Glutamatergic neuron (in vitro differentiated cells): Measurements from ENCODE around the gene STKLD1. TPM values are rescaled to one million over a fixed set of nuclear protein-coding genes. Genes with fewer than 3 reads are reported as not detected.

Experiments
- DNase-seq: peaks from one replicate; pipeline ENCODE4 v3.0.0; 2022
- H3K27ac Mint-ChIP-seq: one replicate; pipeline ENCODE4 v1.8.0; 2020; ENCODE audit warnings: mild to moderate bottlenecking, mixed read lengths, inconsistent platforms; ENCODE audit not compliant: unreplicated experiment
- H3K27me3 Mint-ChIP-seq: one replicate; pipeline ENCODE4 v1.8.0; 2020; ENCODE audit warnings: mild to moderate bottlenecking, moderate library complexity, mixed read lengths, inconsistent platforms; ENCODE audit not compliant: unreplicated experiment
- H3K36me3 Mint-ChIP-seq: one replicate; pipeline ENCODE4 v1.8.0; 2020; ENCODE audit warnings: mild to moderate bottlenecking, mixed read lengths, inconsistent platforms; ENCODE audit not compliant: unreplicated experiment
- H3K4me1 Mint-ChIP-seq: one replicate; pipeline ENCODE4 v1.8.0; 2020; ENCODE audit warnings: mild to moderate bottlenecking, low read depth, mixed read lengths, inconsistent platforms; ENCODE audit not compliant: unreplicated experiment
- H3K4me3 Mint-ChIP-seq: one replicate; pipeline ENCODE4 v1.8.0; 2020; ENCODE audit warnings: mild to moderate bottlenecking, mixed read lengths, inconsistent platforms; ENCODE audit not compliant: unreplicated experiment
- H3K9me3 Mint-ChIP-seq: one replicate; pipeline ENCODE4 v1.8.0; 2020; ENCODE audit warnings: mild to moderate bottlenecking, moderate library complexity, mixed read lengths, inconsistent platforms; ENCODE audit not compliant: unreplicated experiment
- total RNA-seq: library from RNA; stranded (reverse); fragmentation: NEBNext Ultra II Directional; extraction: Animal tissue kit (Norgen Biotek cat#: 25700); gene quantifications from one replicate; pipeline ENCODE4 v1.2.1, GENCODE V29; 2021; ENCODE audit not compliant: unreplicated experiment
- TF ChIP-seq, protein P1 (sequence below): fragments of 200-600 bp; sonication (generic); IDR thresholded peaks from one replicate; pipeline ENCODE4 v1.5.0; 2021; ENCODE audit not compliant: partially characterized antibody, unreplicated experiment

Gene STKLD1
- total RNA-seq, 1 donor from 2014 or later, result 2.6 TPM

DNA sequence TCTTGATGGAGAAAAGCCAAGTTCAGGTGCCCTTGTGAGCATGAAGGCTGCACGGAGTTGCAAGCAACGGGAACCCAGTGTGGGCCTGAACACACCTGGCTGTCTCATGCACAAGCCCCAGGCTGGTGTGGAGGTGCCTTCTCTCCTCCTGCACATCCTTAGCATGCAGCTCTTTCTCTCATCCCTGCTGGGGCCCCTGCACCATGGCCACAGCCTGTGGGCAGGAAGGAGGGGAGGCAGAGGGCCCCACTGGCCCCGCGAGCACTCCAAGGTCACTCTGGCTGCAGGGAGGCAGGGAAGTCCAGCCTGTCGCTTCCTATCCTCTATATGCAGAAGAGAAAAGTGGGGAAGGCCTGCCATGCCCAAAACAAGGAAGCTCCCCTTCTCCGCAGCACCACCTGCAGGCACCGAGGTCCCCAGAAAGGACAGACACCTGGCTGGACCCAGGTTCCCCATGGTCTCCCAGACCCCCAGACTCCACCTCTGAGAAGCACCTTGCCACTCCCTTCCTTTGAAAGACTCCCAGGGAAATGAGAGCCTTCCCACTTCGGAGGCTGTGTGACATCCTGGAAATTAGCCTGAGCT is 18.6 kb downstream of the STKLD1 start:
- peaks cover 4% of the 10 kb centered on the region for H3K27me3 Mint-ChIP-seq
- H3K9me3 Mint-ChIP-seq, result peaks cover 2% of the 10 kb centered on the region
- DNase-seq, result no peak
- TF ChIP-seq, protein P1, sequence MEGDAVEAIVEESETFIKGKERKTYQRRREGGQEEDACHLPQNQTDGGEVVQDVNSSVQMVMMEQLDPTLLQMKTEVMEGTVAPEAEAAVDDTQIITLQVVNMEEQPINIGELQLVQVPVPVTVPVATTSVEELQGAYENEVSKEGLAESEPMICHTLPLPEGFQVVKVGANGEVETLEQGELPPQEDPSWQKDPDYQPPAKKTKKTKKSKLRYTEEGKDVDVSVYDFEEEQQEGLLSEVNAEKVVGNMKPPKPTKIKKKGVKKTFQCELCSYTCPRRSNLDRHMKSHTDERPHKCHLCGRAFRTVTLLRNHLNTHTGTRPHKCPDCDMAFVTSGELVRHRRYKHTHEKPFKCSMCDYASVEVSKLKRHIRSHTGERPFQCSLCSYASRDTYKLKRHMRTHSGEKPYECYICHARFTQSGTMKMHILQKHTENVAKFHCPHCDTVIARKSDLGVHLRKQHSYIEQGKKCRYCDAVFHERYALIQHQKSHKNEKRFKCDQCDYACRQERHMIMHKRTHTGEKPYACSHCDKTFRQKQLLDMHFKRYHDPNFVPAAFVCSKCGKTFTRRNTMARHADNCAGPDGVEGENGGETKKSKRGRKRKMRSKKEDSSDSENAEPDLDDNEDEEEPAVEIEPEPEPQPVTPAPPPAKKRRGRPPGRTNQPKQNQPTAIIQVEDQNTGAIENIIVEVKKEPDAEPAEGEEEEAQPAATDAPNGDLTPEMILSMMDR, result no peak
- H3K27ac Mint-ChIP-seq, result no peak overlapping the region
- H3K4me1 Mint-ChIP-seq, result peaks cover 2% of the 10 kb centered on the region
- no peaks in the 10 kb centered on the region for H3K36me3 Mint-ChIP-seq
- no peak overlapping the region for H3K4me3 Mint-ChIP-seq

DNA sequence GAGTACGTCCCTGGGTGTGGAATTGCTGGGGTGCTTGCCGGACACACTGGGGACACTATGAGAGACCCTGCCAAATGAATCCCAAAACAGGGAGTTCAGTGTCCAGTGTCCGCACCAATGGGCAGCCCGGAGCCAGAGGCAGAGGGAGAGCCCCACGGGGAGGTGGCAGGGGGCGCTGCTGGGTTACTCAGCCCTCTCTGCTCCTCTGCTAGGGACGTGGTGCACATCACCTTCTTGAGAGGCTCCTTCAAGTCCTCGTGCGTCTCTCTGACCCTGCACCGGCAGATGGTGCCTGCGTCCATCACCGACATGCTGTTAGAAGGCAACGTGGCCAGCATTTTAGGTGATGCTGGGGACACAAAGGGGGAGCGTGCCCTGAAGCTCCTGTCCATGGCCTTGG is 20.8 kb downstream of the STKLD1 start:
- DNase-seq, result peak; percentile 53
- H3K4me3 Mint-ChIP-seq, result no peak overlapping the region
- peaks cover 2% of the 10 kb centered on the region for H3K27me3 Mint-ChIP-seq
- no peaks in the 10 kb centered on the region for H3K4me1 Mint-ChIP-seq
- H3K27ac Mint-ChIP-seq, result no peak overlapping the region
- no peaks in the 10 kb centered on the region for H3K36me3 Mint-ChIP-seq
- H3K9me3 Mint-ChIP-seq, result peaks cover 2% of the 10 kb centered on the region
- TF ChIP-seq, protein P1, result no peak

DNA sequence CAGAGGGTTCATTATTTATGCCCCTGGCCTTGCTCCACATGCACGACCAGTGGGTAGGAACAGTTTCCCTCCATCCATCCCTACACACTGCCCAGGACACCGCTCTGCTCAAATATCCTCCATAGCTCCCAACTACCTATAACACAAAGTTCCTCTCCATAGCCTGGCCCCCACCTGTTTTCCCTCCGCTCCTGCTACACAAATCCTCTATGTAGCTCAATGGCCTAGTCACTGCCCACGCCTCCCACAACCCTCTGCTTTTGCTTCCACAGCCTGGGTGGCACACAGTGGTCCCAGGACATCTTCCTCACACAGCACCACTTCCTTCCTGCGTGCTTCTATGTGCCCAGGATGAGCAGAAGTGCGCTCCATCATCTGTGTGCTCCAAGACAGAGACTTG is 21.2 kb downstream of the STKLD1 start:
- H3K36me3 Mint-ChIP-seq, result no peaks in the 10 kb centered on the region
- H3K9me3 Mint-ChIP-seq, result peaks cover 2% of the 10 kb centered on the region
- no peak overlapping the region for H3K27ac Mint-ChIP-seq
- H3K27me3 Mint-ChIP-seq, result peaks cover 2% of the 10 kb centered on the region
- H3K4me3 Mint-ChIP-seq, result no peak overlapping the region
- TF ChIP-seq, protein P1, result no peak
- no peak for DNase-seq
- H3K4me1 Mint-ChIP-seq, result no peaks in the 10 kb centered on the region

DNA sequence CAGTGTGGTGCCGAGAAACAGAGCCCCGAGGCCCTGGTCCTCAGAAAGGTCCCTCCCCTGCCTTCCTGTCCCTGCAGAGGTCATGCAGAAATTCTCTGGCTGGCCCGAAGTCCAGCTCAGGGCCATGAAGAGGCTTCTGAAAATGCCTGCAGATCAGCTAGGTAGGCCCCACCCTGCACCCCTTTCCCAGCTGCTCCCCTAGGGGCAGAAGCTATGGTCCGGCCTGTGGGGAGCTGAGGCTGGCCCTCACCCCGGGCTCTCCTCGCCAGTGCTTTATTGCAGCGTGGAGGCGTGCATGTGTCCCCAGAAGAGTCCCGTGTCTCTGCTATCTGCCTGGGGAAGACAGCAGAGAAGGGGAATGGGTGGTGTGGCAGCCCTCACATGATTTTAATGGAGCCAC is 21.7 kb downstream of the STKLD1 start:
- Mint-ChIP-seq H3K9me3 (peaks cover 2% of the 10 kb centered on the region), H3K4me1 (no peaks in the 10 kb centered on the region), H3K4me3 (no peak overlapping the region), H3K36me3 (no peaks in the 10 kb centered on the region), H3K27me3 (peaks cover 2% of the 10 kb centered on the region), H3K27ac (no peak overlapping the region)
- DNase-seq, result no peak
- TF ChIP-seq, protein P1, result no peak

DNA sequence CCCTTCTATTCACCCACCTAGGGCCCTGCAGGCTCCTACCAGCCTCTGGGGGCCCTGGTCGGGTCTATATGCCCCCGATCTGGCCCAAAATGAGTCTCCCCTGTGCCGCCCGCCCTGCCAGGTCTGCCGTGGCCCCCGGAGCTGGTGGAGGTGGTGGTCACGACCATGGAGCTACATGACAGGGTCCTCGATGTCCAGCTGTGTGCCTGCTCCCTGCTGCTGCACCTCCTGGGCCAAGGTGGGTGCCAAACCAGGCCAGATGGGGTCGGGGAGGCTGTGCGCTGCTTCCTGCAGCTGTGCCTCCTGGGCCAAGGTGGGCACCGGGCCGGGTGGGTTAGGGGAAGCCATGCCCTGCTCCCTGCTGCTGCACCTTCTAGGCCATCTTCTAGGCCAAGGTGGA is 24.1 kb downstream of the STKLD1 start:
- Mint-ChIP-seq H3K27ac (no peak overlapping the region), H3K27me3 (peaks cover 2% of the 10 kb centered on the region), H3K9me3 (peaks cover 3% of the 10 kb centered on the region), H3K4me1 (no peaks in the 10 kb centered on the region), H3K36me3 (no peaks in the 10 kb centered on the region), H3K4me3 (no peak overlapping the region)
- TF ChIP-seq, protein P1, result no peak
- no peak for DNase-seq
